ENCODE results near the gene ELK3.

DNA sequence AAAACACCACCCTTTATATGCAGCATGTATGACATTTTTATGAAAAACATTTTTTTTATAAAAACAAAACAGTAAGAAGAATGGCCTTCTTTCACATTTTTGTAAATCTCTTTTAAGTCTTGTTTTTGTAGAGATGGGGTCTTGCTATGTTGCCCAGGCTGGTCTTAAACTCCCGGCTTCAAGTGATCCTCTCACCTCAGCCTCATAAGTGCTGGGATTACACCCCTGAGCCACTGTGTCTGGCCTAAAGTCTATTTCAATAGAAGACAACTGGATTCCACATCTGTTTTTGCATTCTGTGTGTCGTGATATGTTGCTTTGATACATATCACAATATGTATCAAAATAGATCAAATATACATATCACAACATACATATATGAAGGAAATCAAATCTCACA, 98.9 kb downstream of the ELK3 start:
- no peak for TF ChIP-seq POLR2A (IDR thresholded peaks at IDR 0.05)
- TF ChIP-seq, protein P1, sequence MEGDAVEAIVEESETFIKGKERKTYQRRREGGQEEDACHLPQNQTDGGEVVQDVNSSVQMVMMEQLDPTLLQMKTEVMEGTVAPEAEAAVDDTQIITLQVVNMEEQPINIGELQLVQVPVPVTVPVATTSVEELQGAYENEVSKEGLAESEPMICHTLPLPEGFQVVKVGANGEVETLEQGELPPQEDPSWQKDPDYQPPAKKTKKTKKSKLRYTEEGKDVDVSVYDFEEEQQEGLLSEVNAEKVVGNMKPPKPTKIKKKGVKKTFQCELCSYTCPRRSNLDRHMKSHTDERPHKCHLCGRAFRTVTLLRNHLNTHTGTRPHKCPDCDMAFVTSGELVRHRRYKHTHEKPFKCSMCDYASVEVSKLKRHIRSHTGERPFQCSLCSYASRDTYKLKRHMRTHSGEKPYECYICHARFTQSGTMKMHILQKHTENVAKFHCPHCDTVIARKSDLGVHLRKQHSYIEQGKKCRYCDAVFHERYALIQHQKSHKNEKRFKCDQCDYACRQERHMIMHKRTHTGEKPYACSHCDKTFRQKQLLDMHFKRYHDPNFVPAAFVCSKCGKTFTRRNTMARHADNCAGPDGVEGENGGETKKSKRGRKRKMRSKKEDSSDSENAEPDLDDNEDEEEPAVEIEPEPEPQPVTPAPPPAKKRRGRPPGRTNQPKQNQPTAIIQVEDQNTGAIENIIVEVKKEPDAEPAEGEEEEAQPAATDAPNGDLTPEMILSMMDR (IDR thresholded peaks at IDR 0.05) = no peak

Measured in adrenal gland (tissue), 5 donors.